OCI-LY3 (cell line): Measurements from ENCODE around the gene VPS25.

Experiments used
- CTCF ChIP-seq: fragments of 200-600, 300-600 bp; sonication (generic); IDR thresholded peaks from 2 replicates; pipeline ENCODE4 v1.5.1; 2014; ENCODE audit warnings: antibody characterized with exemption, low read length, low read depth
- EZH2phosphoT487 ChIP-seq: fragments of 200-600 bp; shearing (Covaris generic); IDR thresholded peaks from 2 replicates; pipeline ENCODE4 v1.6.1; 2018; ENCODE audit warnings: antibody characterized with exemption, mixed run types, low read depth

DNA sequence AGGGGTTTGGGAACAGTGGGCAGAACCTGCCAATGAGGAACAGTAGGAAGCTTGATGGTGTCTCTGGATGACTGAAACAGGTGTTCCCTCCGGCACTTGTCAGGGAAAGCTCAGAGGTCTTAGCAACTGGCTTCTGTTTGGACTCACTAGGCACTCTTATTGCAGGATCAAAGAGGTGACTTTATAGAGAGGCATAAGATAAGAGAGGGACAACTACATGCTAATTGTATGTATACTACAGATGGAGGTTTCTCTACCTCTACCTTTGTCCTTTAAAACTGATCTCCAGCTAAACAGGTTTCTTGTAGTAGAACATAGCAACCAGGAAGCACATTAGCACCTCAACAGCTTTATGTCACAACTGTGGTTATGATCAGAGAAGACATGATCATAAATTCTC lies 33.0 kb downstream of the VPS25 start:
- TF ChIP-seq CTCF (no peak), EZH2phosphoT487 (no peak)
